ENCODE measurements around the gene RPTOR.
A peak's percentile ranks its signal among the peaks of the same experiment; 100 is the strongest.

RPTOR gene

GRCh38 chr17:80671039-80671824 lies 126.6 kb downstream of the RPTOR start:
- no peak for DNase-seq

- no peak for DNase-seq
These were observed 127.1 kb downstream of the RPTOR start for GRCh38 chr17:80671825-80672110.

GRCh38 chr17:80673152-80673920 lies 128.7 kb downstream of the RPTOR start:
- DNase-seq: no peak

GRCh38 chr17:80675438-80676095 lies 130.9 kb downstream of the RPTOR start:
- no peak for DNase-seq

GRCh38 chr17:80676096-80676466 lies 131.4 kb downstream of the RPTOR start:
- no peak for DNase-seq

GRCh38 chr17:80676564-80676963 lies 131.9 kb downstream of the RPTOR start:
- no peak for DNase-seq

- DNase-seq: no peak
These were observed 132.6 kb downstream of the RPTOR start for GRCh38 chr17:80677214-80677756.

GRCh38 chr17:80679816-80680215 lies 135.2 kb downstream of the RPTOR start:
- DNase-seq: no peak

GRCh38 chr17:80681215-80681614 lies 136.6 kb downstream of the RPTOR start:
- no peak for DNase-seq

- no peak for DNase-seq
These were observed 137.7 kb downstream of the RPTOR start for GRCh38 chr17:80682372-80682771.

- no peak for DNase-seq
These were observed 139.0 kb downstream of the RPTOR start for GRCh38 chr17:80683625-80684104.

- no peak for DNase-seq
These were observed 143.2 kb downstream of the RPTOR start for GRCh38 chr17:80687839-80688238.

- DNase-seq: no peak
These were observed 144.5 kb downstream of the RPTOR start for GRCh38 chr17:80689129-80689619.

- DNase-seq: no peak
These were observed 147.1 kb downstream of the RPTOR start for GRCh38 chr17:80691784-80692183.

- DNase-seq: peak in 1 of 2 donors; percentile 33
These were observed 148.4 kb downstream of the RPTOR start for GRCh38 chr17:80692931-80693467.

GRCh38 chr17:80693511-80693910 lies 148.9 kb downstream of the RPTOR start:
- DNase-seq: no peak

- DNase-seq: no peak
These were observed 149.7 kb downstream of the RPTOR start for GRCh38 chr17:80694085-80694991.

- DNase-seq: no peak
These were observed 150.6 kb downstream of the RPTOR start for GRCh38 chr17:80694992-80695912.

GRCh38 chr17:80695979-80696378 lies 151.3 kb downstream of the RPTOR start:
- DNase-seq: no peak

- DNase-seq: no peak
These were observed 151.8 kb downstream of the RPTOR start for GRCh38 chr17:80696456-80696855.

GRCh38 chr17:80696964-80697363 lies 152.3 kb downstream of the RPTOR start:
- DNase-seq: no peak

Measured in hippocampal formation (tissue), 2 donors.